Stimulated activated CD4-positive, alpha-beta T cell treated with anti-CD3 and anti-CD28 coated beads, Interleukin-2, amount 100 ng/mL, for 24 hours (primary cell): ENCODE data around the gene IQUB.
"Not testable (repeated sequence)": the region's sequence is repeated elsewhere in the genome, so short reads cannot be mapped to it uniquely, and the experiment has no call there.

Experiments used
- DNase-seq, 2 donors: peaks; one replicate each; pipeline ENCODE4 v3.0.0-alpha.2; 2020

Gene IQUB

GRCh38 chr7:123534383-123535260, at the start of gene IQUB:
IQUB (minus strand) TSS chr7:123534595; CDS start chr7:123512340, 22,255 bp downstream.
- DNase-seq = peak; percentile 96 to 97

GRCh38 chr7:123583821-123584220, 49.4 kb upstream of the IQUB start:
- no peak for DNase-seq

GRCh38 chr7:123581162-123581459, 46.7 kb upstream of the IQUB start:
- no peak for DNase-seq

- no peak for DNase-seq
Measured at GRCh38 chr7:123580406-123581161, 46.2 kb upstream of the IQUB start.

- DNase-seq = no peak
Measured at GRCh38 chr7:123579416-123579815, 45.0 kb upstream of the IQUB start.

GRCh38 chr7:123573896-123574467, 39.6 kb upstream of the IQUB start:
- no peak for DNase-seq

GRCh38 chr7:123573341-123573740, 38.9 kb upstream of the IQUB start:
- DNase-seq = no peak

- DNase-seq = no peak
Measured at GRCh38 chr7:123571684-123572083, 37.3 kb upstream of the IQUB start.

GRCh38 chr7:123571187-123571586, 36.8 kb upstream of the IQUB start:
- DNase-seq = no peak

GRCh38 chr7:123570390-123571182, 36.2 kb upstream of the IQUB start:
- no peak for DNase-seq

- DNase-seq = no peak
Measured at GRCh38 chr7:123569352-123570010, 35.1 kb upstream of the IQUB start.

- DNase-seq = no peak
Measured at GRCh38 chr7:123562121-123562520, 27.7 kb upstream of the IQUB start.

- DNase-seq = no peak
Measured at GRCh38 chr7:123558289-123558874, 24.0 kb upstream of the IQUB start.

GRCh38 chr7:123557398-123558288, 23.2 kb upstream of the IQUB start, which contains the start of gene NDUFA5:
NDUFA5 (minus strand) TSS chr7:123557818; CDS start chr7:123557795, 23 bp downstream.
- DNase-seq = peak; percentile 93 to 98

- DNase-seq = no peak
Measured at GRCh38 chr7:123557016-123557397, 22.6 kb upstream of the IQUB start.

- no peak for DNase-seq
Measured at GRCh38 chr7:123555484-123555883, 21.1 kb upstream of the IQUB start.

- DNase-seq = no peak
Measured at GRCh38 chr7:123553159-123553558, 18.8 kb upstream of the IQUB start.

- DNase-seq = no peak
Measured at GRCh38 chr7:123552641-123553040, 18.2 kb upstream of the IQUB start.

- not testable (repeated sequence) for DNase-seq
Measured at GRCh38 chr7:123552134-123552533, 17.7 kb upstream of the IQUB start.

GRCh38 chr7:123548406-123548805, 14.0 kb upstream of the IQUB start:
- DNase-seq = no peak

GRCh38 chr7:123539871-123540270, 5.5 kb upstream of the IQUB start:
- DNase-seq = no peak
